Smooth muscle cell (in vitro differentiated cells): ENCODE results near the gene EPSTI1. TPM values are rescaled to one million over a fixed set of nuclear protein-coding genes. Genes with fewer than 3 reads are reported as not detected.

Source experiments
- DNase-seq: peaks from one replicate; lab custom pipeline; 2025; ENCODE audit not compliant: unreplicated experiment; lab: John Stamatoyannopoulos, UW
- H2AFZ ChIP-seq: fragments of 200-600 bp; sonication (generic); 2 replicates; pipeline ENCODE4 v1.6.0; 2016; ENCODE audit warnings: antibody characterized with exemption, low read depth, mild to moderate bottlenecking
- H3F3A ChIP-seq: fragments of 200-600 bp; sonication (generic); 2 replicates; pipeline ENCODE4 v1.6.0; 2017; ENCODE audit warnings: antibody characterized with exemption, low read depth
- H3K27ac ChIP-seq: fragments of 200-600 bp; sonication (generic); 2 replicates; pipeline ENCODE4 v1.5.1; 2016; ENCODE audit warnings: low read depth, mild to moderate bottlenecking
- H3K27me3 ChIP-seq: fragments of 200-600 bp; sonication (generic); 2 replicates; pipeline ENCODE4 v1.6.1; 2016; ENCODE audit warnings: low read depth, mild to moderate bottlenecking
- H3K36me3 ChIP-seq: fragments of 200-600 bp; sonication (generic); 2 replicates; pipeline ENCODE4 v1.5.1; 2016; ENCODE audit warnings: low read depth
- H3K4me1 ChIP-seq: fragments of 200-600 bp; sonication (generic); 2 replicates; pipeline ENCODE4 v1.5.1; 2016; ENCODE audit warnings: low read depth
- H3K4me2 ChIP-seq: fragments of 200-600 bp; sonication (generic); 2 replicates; pipeline ENCODE4 v1.6.0; 2016; ENCODE audit warnings: mild to moderate bottlenecking
- H3K4me3 ChIP-seq: fragments of 200-600 bp; sonication (generic); 2 replicates; pipeline ENCODE4 v1.5.1; 2016; ENCODE audit warnings: mild to moderate bottlenecking
- H3K79me2 ChIP-seq: fragments of 200-600 bp; sonication (generic); 2 replicates; pipeline ENCODE4 v1.6.0; 2016; ENCODE audit warnings: low read depth, mild to moderate bottlenecking
- H3K9ac ChIP-seq: fragments of 200-600 bp; sonication (generic); 2 replicates; pipeline ENCODE4 v1.6.0; 2016; ENCODE audit warnings: low read depth
- H3K9me3 ChIP-seq: fragments of 200-600 bp; sonication (generic); replicated peaks from 2 replicates; pipeline ENCODE4 v1.5.1; 2016; ENCODE audit warnings: low read depth
- H4K20me1 ChIP-seq: fragments of 200-600 bp; sonication (generic); 2 replicates; pipeline ENCODE4 v1.6.0; 2016; ENCODE audit warnings: low read depth
- CTCF ChIP-seq: fragments of 200-600 bp; sonication (generic); IDR thresholded peaks from 2 replicates; pipeline ENCODE4 v1.5.1; 2017; ENCODE audit warnings: borderline replicate concordance, mild to moderate bottlenecking, antibody characterized with exemption; ENCODE audit not compliant: insufficient read depth, poor library complexity, severe bottlenecking
- WGBS: methylation state at CpG from one replicate; pipeline ENCODE4 v1.1.7; 2016; ENCODE audit warnings: low lambda C conversion rate; 5-methylcytosine and 5-hydroxymethylcytosine counted together
- polyA plus RNA-seq: library from polyadenylated mRNA; unstranded; fragments of >200 nt; fragmentation: Nextera tagmentation; extraction: Ambion mirVana; gene quantifications from 2 replicates; pipeline ENCODE4 v1.2.1, GENCODE V29; 2016
- total RNA-seq: library from RNA; depleted of rRNA; stranded (reverse); fragments of >200 nt; gene quantifications from 2 replicates; pipeline ENCODE4 v1.2.3, GENCODE V29; 2014

The EPSTI1 gene
- total and polyA plus RNA-seq, 2 experiments from 2014 or later, result 2.4 to 3.3 TPM

GRCh38 chr13:42971691-42972347 lies 20.2 kb downstream of the EPSTI1 start:
- no peak for TF ChIP-seq CTCF
- no peak overlapping the region for H3K4me2 ChIP-seq
- no peak overlapping the region for H3K4me3 ChIP-seq
- H3K27me3 ChIP-seq, result no peaks in the 10 kb centered on the region
- no peak overlapping the region for H3K9ac ChIP-seq
- H2AFZ ChIP-seq, result no peak overlapping the region
- no peak for DNase-seq
- no peaks in the 10 kb centered on the region for H3K79me2 ChIP-seq
- no peaks in the 10 kb centered on the region for H3K36me3 ChIP-seq
- no peaks in the 10 kb centered on the region for H3K9me3 ChIP-seq
- no peak overlapping the region for H3K27ac ChIP-seq
- H4K20me1 ChIP-seq, result no peaks in the 10 kb centered on the region
- H3K4me1 ChIP-seq, result peaks cover 5% of the 10 kb centered on the region
- WGBS, result 65% methylated on average over 9 of the region's 9 CpGs
- no peaks in the 10 kb centered on the region for H3F3A ChIP-seq

- H3K4me1 ChIP-seq, result peaks cover 5% of the 10 kb centered on the region
- H3K4me2 ChIP-seq, result no peak overlapping the region
- no peaks in the 10 kb centered on the region for H3K36me3 ChIP-seq
- H3K4me3 ChIP-seq, result no peak overlapping the region
- H3K79me2 ChIP-seq, result no peaks in the 10 kb centered on the region
- no peak overlapping the region for H3K9ac ChIP-seq
- WGBS, result 56% methylated on average over 6 of the region's 6 CpGs
- no peaks in the 10 kb centered on the region for H3K9me3 ChIP-seq
- no peak for DNase-seq
- H3K27me3 ChIP-seq, result no peaks in the 10 kb centered on the region
- no peaks in the 10 kb centered on the region for H4K20me1 ChIP-seq
- H3F3A ChIP-seq, result no peaks in the 10 kb centered on the region
- H3K27ac ChIP-seq, result no peak overlapping the region
- peak; percentile 54 for TF ChIP-seq CTCF
- no peak overlapping the region for H2AFZ ChIP-seq
Measured at GRCh38 chr13:42970824-42971690, 21.0 kb downstream of the EPSTI1 start.

GRCh38 chr13:42969565-42970172 lies 22.4 kb downstream of the EPSTI1 start:
- H3K4me3 ChIP-seq, result no peak overlapping the region
- H3K79me2 ChIP-seq, result no peaks in the 10 kb centered on the region
- no peaks in the 10 kb centered on the region for H4K20me1 ChIP-seq
- no peaks in the 10 kb centered on the region for H3K27me3 ChIP-seq
- H3K4me2 ChIP-seq, result no peak overlapping the region
- 46% methylated on average over 12 of the region's 12 CpGs for WGBS
- no peaks in the 10 kb centered on the region for H3K36me3 ChIP-seq
- peaks cover 8% of the 10 kb centered on the region for H3K4me1 ChIP-seq
- peak overlapping the region; percentile 11 for H3K27ac ChIP-seq
- H3K9me3 ChIP-seq, result no peaks in the 10 kb centered on the region
- H2AFZ ChIP-seq, result no peak overlapping the region
- H3F3A ChIP-seq, result no peaks in the 10 kb centered on the region
- peak; percentile 88 for TF ChIP-seq CTCF
- peak; percentile 17 for DNase-seq
- no peak overlapping the region for H3K9ac ChIP-seq
